Fibroblast of pulmonary artery (primary cell): ENCODE results near the gene CACNA1I.

Experiments used
- DNase-seq: peaks from one replicate; pipeline ENCODE4 v3.0.0-alpha.2; 2010; ENCODE audit warnings: low read depth
- H3K4me3 ChIP-seq: replicated peaks from 2 replicates; pipeline ENCODE4 v1.5.1; 2011; ENCODE audit warnings: low read depth, mild to moderate bottlenecking, control low read depth, low read length, moderate library complexity
- TF ChIP-seq, protein P1 (sequence below): IDR thresholded peaks from 2 replicates; pipeline ENCODE4 v1.5.1; 2011; ENCODE audit warnings: mild to moderate bottlenecking, control low read depth, low read length, inconsistent platforms; ENCODE audit errors: missing control alignments

The CACNA1I gene

DNA sequence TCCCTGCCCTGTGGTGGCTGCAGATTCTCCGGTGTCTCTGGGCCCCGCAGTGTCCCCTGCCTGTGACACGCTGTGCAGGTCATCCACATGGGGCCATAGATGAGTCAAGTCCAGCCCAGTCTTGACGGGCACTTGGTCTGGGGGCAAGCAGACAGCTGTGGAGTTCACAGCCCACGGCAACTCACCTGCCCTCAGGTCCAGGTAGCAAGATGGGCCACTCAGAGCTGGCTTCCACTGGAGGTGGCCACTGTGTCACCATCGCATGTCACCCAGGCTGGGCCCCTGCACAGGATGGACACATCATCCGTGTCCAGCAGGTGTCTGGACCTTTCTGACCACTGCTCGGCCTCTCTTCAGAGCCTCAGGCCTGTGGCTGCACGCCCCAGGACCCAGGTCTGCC, 109.9 kb downstream of the CACNA1I start:
- TF ChIP-seq, protein P1, sequence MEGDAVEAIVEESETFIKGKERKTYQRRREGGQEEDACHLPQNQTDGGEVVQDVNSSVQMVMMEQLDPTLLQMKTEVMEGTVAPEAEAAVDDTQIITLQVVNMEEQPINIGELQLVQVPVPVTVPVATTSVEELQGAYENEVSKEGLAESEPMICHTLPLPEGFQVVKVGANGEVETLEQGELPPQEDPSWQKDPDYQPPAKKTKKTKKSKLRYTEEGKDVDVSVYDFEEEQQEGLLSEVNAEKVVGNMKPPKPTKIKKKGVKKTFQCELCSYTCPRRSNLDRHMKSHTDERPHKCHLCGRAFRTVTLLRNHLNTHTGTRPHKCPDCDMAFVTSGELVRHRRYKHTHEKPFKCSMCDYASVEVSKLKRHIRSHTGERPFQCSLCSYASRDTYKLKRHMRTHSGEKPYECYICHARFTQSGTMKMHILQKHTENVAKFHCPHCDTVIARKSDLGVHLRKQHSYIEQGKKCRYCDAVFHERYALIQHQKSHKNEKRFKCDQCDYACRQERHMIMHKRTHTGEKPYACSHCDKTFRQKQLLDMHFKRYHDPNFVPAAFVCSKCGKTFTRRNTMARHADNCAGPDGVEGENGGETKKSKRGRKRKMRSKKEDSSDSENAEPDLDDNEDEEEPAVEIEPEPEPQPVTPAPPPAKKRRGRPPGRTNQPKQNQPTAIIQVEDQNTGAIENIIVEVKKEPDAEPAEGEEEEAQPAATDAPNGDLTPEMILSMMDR = no peak
- no peak overlapping the region for H3K4me3 ChIP-seq
- DNase-seq = no peak

DNA sequence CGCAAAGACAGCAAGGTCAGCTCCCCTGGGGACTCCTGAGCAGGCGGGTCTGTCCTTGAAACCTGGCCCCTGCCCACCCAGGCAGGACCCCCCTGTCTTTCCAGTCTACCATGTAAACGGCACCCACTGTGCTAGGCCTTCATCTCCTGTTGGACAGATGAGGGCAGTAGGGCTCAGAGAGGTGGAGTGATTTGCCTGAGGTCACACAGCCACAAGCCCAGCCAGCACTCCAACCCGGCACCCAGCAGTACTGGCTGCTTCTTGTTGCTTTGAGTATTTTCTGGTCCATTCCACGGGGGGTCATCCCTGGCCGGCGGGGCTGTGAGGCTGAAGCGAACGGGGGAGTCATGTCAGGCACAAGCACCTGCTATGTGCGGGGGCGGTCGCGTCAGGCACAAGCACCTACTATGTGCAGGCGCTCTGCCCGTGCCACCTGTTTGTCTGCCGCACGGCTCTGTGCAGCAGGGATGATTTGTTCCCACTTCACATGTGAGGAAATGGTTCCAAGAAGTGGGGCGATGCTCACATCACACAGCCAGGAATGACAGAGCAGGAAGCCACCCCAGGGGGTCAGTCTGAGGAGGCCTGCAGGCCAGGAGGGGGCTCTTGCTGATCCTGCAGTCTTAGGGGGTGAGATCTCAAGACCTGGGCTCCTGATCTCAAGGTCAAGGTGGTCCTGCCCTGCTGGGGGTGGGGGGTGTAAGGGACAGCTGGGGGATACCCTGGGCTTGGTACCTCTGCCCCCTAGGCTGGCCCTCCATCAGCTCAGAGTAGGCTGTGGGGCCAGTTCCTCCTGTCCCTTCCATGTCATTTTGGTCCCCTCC, 110.7 kb downstream of the CACNA1I start:
- TF ChIP-seq, protein P1 = no peak
- no peak overlapping the region for H3K4me3 ChIP-seq
- DNase-seq = no peak

DNA sequence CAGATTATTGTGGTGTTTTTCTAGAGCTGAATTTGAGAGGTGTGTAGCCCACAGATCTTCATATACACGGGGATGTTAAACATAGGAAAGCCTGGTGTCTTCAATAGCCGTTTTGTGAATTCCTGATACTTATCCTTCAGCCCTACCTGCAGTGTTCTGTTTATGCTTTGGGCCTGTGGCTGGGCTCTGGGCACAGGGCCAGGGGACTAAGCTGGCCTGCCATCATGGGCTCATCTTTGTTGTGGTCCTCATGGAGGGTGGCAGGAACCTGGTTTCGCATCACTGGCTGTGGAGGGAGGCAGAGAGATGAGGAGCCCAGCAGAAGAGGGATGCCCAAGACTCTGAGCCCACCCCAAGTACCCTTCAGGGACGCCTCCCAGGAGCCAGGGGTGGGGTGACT, 112.4 kb downstream of the CACNA1I start:
- H3K4me3 ChIP-seq = no peak overlapping the region
- TF ChIP-seq, protein P1 = no peak
- DNase-seq = no peak

DNA sequence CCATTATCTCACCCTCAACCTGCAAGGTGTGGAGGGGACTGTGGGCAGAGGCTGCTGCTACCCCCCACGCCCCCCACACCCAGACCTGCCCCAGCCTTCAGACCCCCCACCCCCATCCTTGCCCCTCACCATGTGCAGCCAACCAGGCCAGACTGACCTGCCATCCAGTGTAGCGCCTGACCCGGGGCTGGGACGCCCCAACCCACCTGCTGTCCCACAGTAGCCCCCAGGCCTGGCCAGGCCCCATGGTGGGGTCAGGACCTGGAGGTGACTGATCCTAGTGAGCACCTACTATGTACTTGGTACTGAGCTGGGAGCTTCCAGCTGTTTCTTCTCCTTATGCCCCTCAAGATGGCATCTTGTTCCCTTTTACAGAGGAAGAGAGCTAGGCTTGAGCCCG, 113.1 kb downstream of the CACNA1I start:
- TF ChIP-seq, protein P1 = no peak
- DNase-seq = no peak
- no peak overlapping the region for H3K4me3 ChIP-seq

DNA sequence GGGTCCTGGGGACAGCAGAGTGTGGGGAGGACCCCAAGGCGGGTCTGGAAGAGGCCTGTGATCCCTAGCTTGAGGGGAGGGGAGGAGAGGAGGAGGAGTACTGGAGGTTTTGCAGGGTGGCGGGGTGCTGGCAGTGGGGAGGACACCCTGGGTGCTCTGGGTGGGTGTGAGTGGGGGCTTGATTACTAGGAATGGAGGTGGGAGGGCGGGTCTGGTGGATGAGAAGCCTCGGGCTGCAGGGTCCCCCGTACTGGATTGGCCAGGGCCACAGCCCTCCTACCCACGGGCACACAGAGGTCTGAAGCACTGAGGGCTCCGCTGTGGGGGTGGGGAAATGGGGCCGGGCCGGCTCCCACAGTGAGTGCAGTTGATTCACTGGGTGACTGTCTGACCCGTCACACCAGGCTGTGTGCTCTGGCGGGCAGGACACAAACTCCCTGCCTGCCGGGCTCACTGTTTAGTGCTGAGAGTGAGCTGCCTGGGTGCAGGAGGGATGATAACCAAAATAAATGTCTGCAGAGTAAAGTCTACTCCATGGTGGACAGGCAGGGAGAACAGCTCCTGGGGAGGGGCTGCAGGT, 114.2 kb downstream of the CACNA1I start:
- DNase-seq = no peak
- no peak overlapping the region for H3K4me3 ChIP-seq
- TF ChIP-seq, protein P1 = no peak

DNA sequence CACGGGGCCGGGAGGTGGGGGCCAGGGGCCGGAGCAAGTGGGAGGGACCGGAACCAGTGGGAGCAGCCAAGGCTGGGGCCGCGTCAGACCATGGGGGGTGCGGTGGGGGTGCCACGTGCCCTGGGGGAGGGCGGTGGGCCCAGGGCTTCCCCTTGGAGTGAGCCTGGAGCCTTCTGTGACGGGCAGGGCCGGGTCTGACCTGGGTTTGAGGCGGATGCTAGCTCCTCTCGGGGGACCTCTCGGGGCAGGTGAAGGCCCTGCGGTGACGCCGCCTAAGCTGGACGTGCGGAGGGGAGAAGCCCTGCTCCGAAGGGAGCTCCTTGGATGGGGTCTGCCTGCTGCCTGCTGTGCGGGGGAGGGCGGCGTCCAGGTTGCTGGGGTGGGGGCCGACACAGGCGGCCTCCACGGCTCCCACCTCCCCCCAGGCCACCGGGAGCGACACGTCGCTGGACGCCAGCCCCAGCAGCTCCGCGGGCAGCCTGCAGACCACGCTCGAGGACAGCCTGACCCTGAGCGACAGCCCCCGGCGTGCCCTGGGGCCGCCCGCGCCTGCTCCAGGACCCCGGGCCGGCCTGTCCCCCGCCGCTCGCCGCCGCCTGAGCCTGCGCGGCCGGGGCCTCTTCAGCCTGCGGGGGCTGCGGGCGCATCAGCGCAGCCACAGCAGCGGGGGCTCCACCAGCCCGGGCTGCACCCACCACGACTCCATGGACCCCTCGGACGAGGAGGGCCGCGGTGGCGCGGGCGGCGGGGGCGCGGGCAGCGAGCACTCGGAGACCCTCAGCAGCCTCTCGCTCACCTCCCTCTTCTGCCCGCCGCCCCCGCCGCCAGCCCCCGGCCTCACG, 115.0 kb downstream of the CACNA1I start:
- DNase-seq = no peak
- TF ChIP-seq, protein P1 = no peak
- H3K4me3 ChIP-seq = no peak overlapping the region
